Stimulated activated CD4-positive, alpha-beta T cell treated with anti-CD3 and anti-CD28 coated beads, TNF-alpha, amount 100 ng/mL, for 1 hour (primary cell): Measurements from ENCODE around the gene GDI1.
A peak's percentile ranks its signal among the peaks of the same experiment; 100 is the strongest.

Experiments
- DNase-seq, 3 donors: peaks; one replicate each; pipeline ENCODE4 v3.0.0-alpha.2; 2020; ENCODE audit warnings: low read depth in 3 of 3, low spot score in 1 of 3

Gene GDI1

GRCh38 chrX:154408659-154409221 is 28.2 kb upstream of the GDI1 start:
- no peak for DNase-seq

- DNase-seq = no peak
Measured at GRCh38 chrX:154409222-154409871, 27.6 kb upstream of the GDI1 start, which contains the start of gene DNASE1L1. TSS of gene DNASE1L1 (minus strand) at chrX:154409254. CDS start at chrX:154405568, 3,686 bp downstream.

GRCh38 chrX:154411981-154412340 is 25.0 kb upstream of the GDI1 start:
- DNase-seq = peak in 1 of 3 donors; percentile 49

GRCh38 chrX:154412468-154412867 is 24.5 kb upstream of the GDI1 start:
- no peak for DNase-seq

- no peak for DNase-seq
Measured at GRCh38 chrX:154413142-154413541, 23.8 kb upstream of the GDI1 start.

GRCh38 chrX:154417157-154417556 is 19.8 kb upstream of the GDI1 start:
- DNase-seq = no peak

GRCh38 chrX:154419189-154419588 is 17.8 kb upstream of the GDI1 start:
- no peak for DNase-seq

GRCh38 chrX:154419688-154420401 is 17.1 kb upstream of the GDI1 start:
- no peak for DNase-seq

GRCh38 chrX:154420402-154420756 is 16.6 kb upstream of the GDI1 start:
- DNase-seq = no peak

GRCh38 chrX:154426916-154427770 is 9.8 kb upstream of the GDI1 start:
- DNase-seq = no peak

GRCh38 chrX:154428176-154429171 is 8.5 kb upstream of the GDI1 start, which contains the start of gene ATP6AP1:
TSS of gene ATP6AP1 (plus strand) at chrX:154428677. CDS start at chrX:154428693, 16 bp downstream.
- peak; percentile 68 to 72 (median 70) for DNase-seq

- no peak for DNase-seq
Measured at GRCh38 chrX:154429711-154430110, 7.2 kb upstream of the GDI1 start.

GRCh38 chrX:154430479-154430878 is 6.5 kb upstream of the GDI1 start:
- DNase-seq = no peak

- DNase-seq = no peak
Measured at GRCh38 chrX:154430916-154431315, 6.0 kb upstream of the GDI1 start.

- no peak for DNase-seq
Measured at GRCh38 chrX:154431341-154431740, 5.6 kb upstream of the GDI1 start.

GRCh38 chrX:154432210-154432609 is 4.7 kb upstream of the GDI1 start:
- DNase-seq = no peak

- no peak for DNase-seq
Measured at GRCh38 chrX:154433605-154434004, 3.3 kb upstream of the GDI1 start.

GRCh38 chrX:154434394-154435168 is 2.4 kb upstream of the GDI1 start:
- no peak for DNase-seq

GRCh38 chrX:154435171-154435733 is 1.7 kb upstream of the GDI1 start:
- no peak for DNase-seq
